IMR-90 (cell line): Measurements from ENCODE around the gene GRID1. TPM values are rescaled to one million over a fixed set of nuclear protein-coding genes. Genes with fewer than 3 reads are reported as not detected.

ENCODE experiments used
- ATAC-seq: fragments of 200-7000 bp; cut with Tn5 transposase; 2 replicates; pipeline ENCODE4 v1.9.1; 2020; ENCODE audit warnings: low read depth, mild to moderate bottlenecking, moderate library complexity
- BruUV-seq: library from RNA; stranded (reverse); fragments of 400-500 nt; replicated peaks from 2 replicates; lab custom pipeline; 2021; lab: Mats Ljungman, UMichigan
- CTCF ChIA-PET: fragments of 300-600 bp; formaldehyde crosslinking; extraction: SDS; loops from one replicate; lab custom pipeline; 2021; ENCODE audit warnings: antibody characterized with exemption; lab: Yijun Ruan, JAX
- POLR2A ChIA-PET: fragments of 300-600 bp; sonication (Branson Sonifier 250); formaldehyde crosslinking; loops from one replicate; lab custom pipeline; 2022; ENCODE audit warnings: antibody characterized with exemption; ENCODE audit not compliant: unreplicated experiment; lab: Charles Lee
- DNase-seq: peaks from one replicate; pipeline ENCODE4 v3.0.0; 2013
- H2AFZ ChIP-seq: replicated peaks from 2 replicates; pipeline ENCODE3; 2013; ENCODE audit warnings: low read length, mild to moderate bottlenecking; ENCODE audit not compliant: poor library complexity
- H2AK5ac ChIP-seq: 2 replicates; pipeline ENCODE4 v1.6.1; 2013; ENCODE audit warnings: low read depth, low read length, inconsistent platforms
- H2AK9ac ChIP-seq: replicated peaks from 2 replicates; pipeline ENCODE3; 2013; ENCODE audit warnings: mild to moderate bottlenecking, low read depth, low read length, moderate library complexity; ENCODE audit not compliant: poor library complexity
- H2BK120ac ChIP-seq: 2 replicates; pipeline ENCODE4 v1.6.1; 2013; ENCODE audit warnings: low read depth, low read length, inconsistent platforms
- H2BK15ac ChIP-seq: 3 replicates; pipeline ENCODE4 v1.6.1; 2013; ENCODE audit warnings: low read depth, low read length, inconsistent platforms
- H2BK20ac ChIP-seq: 2 replicates; pipeline ENCODE4 v1.6.1; 2013; ENCODE audit warnings: low read depth, mild to moderate bottlenecking, inconsistent platforms, low read length, moderate library complexity
- H2BK5ac ChIP-seq: 2 replicates; pipeline ENCODE4 v1.6.1; 2013; ENCODE audit warnings: mild to moderate bottlenecking, low read depth, low read length, inconsistent platforms; ENCODE audit not compliant: poor library complexity, severe bottlenecking
- H3K14ac ChIP-seq: replicated peaks from 2 replicates; pipeline ENCODE4 v1.6.1; 2013; ENCODE audit warnings: low read depth, low read length, inconsistent platforms
- H3K18ac ChIP-seq: 2 replicates; pipeline ENCODE4 v1.6.1; 2013; ENCODE audit warnings: low read depth, low read length, control low read depth
- H3K23ac ChIP-seq: 2 replicates; pipeline ENCODE4 v1.6.1; 2013; ENCODE audit warnings: low read depth, low read length, inconsistent platforms
- H3K27ac ChIP-seq: 2 replicates; pipeline ENCODE4 v1.5.1; 2013; ENCODE audit warnings: mild to moderate bottlenecking, control low read depth, low read length; ENCODE audit not compliant: insufficient read depth
- H3K27me3 ChIP-seq: 2 replicates; pipeline ENCODE4 v1.6.1; 2013; ENCODE audit warnings: low read length; ENCODE audit not compliant: control insufficient read depth, insufficient read depth
- H3K36me3 ChIP-seq: 2 replicates; pipeline ENCODE4 v1.6.1; 2013; ENCODE audit warnings: low read length, mixed read lengths; ENCODE audit not compliant: control insufficient read depth, insufficient read depth
- H3K4ac ChIP-seq: 2 replicates; pipeline ENCODE4 v1.6.1; 2013; ENCODE audit warnings: low read depth, low read length, inconsistent platforms
- H3K4me1 ChIP-seq: 2 replicates; pipeline ENCODE4 v1.6.1; 2013; ENCODE audit warnings: low read length, mixed read lengths; ENCODE audit not compliant: control insufficient read depth, insufficient read depth
- H3K4me2 ChIP-seq: 2 replicates; pipeline ENCODE4 v1.6.1; 2013; ENCODE audit warnings: low read depth, mild to moderate bottlenecking, control low read depth, low read length, moderate library complexity
- H3K4me3 ChIP-seq: 2 replicates; pipeline ENCODE4 v1.5.1; 2013; ENCODE audit warnings: low read depth, mild to moderate bottlenecking, control low read depth, low read length, moderate library complexity; ENCODE audit not compliant: insufficient read depth
- H3K56ac ChIP-seq: 2 replicates; pipeline ENCODE4 v1.6.1; 2013; ENCODE audit warnings: low read length, inconsistent platforms; ENCODE audit not compliant: insufficient read depth; ENCODE audit errors: extremely low read depth
- H3K79me1 ChIP-seq, 2 experiments: 2 replicates each; pipeline ENCODE4 v1.6.1; 2013; ENCODE audit warnings: low read length in 2 of 2, inconsistent platforms in 1 of 2, low read depth in 1 of 2
- H3K9ac ChIP-seq: 2 replicates; pipeline ENCODE4 v1.6.1; 2013; ENCODE audit warnings: low read depth, low read length, control low read depth
- H3K9me1 ChIP-seq: 2 replicates; pipeline ENCODE4 v1.6.1; 2013; ENCODE audit warnings: low read length, inconsistent platforms; ENCODE audit not compliant: insufficient read depth
- H3K9me3 ChIP-seq: 2 replicates; pipeline ENCODE4 v1.6.1; 2013; ENCODE audit warnings: low read length; ENCODE audit not compliant: control insufficient read depth, insufficient read depth
- H4K20me1 ChIP-seq: 2 replicates; pipeline ENCODE4 v1.6.1; 2013; ENCODE audit warnings: low read length, inconsistent platforms; ENCODE audit not compliant: insufficient read depth
- H4K5ac ChIP-seq: 2 replicates; pipeline ENCODE4 v1.6.1; 2013; ENCODE audit warnings: mild to moderate bottlenecking, low read depth, low read length, control low read depth
- H4K8ac ChIP-seq, 2 experiments: 2 replicates each; pipeline ENCODE4 v1.6.1; 2013; ENCODE audit warnings: low read depth in 2 of 2, low read length in 2 of 2, control low read depth in 1 of 2, inconsistent platforms in 1 of 2
- H4K91ac ChIP-seq: 2 replicates; pipeline ENCODE4 v1.6.1; 2013; ENCODE audit warnings: low read depth, low read length, inconsistent platforms; ENCODE audit not compliant: insufficient read depth
- MAZ ChIP-seq: IDR thresholded peaks from 2 replicates; pipeline ENCODE4 v1.6.1; 2012; ENCODE audit warnings: low read depth, mild to moderate bottlenecking, low read length, improper control_type of control experiment, moderate library complexity, borderline replicate concordance
- POLR2A ChIP-seq: IDR thresholded peaks from 2 replicates; pipeline ENCODE4 v1.6.1; 2012; ENCODE audit warnings: mild to moderate bottlenecking, low read depth, low read length
- RFX5 ChIP-seq: IDR thresholded peaks from 2 replicates; pipeline ENCODE4 v1.8.0; 2012; ENCODE audit warnings: low read depth, mild to moderate bottlenecking, low read length, moderate library complexity
- USF2 ChIP-seq: fragments of 150-350 bp; IDR thresholded peaks from 2 replicates; pipeline ENCODE4 v1.6.1; 2017; ENCODE audit warnings: mild to moderate bottlenecking, antibody characterized with exemption, low read length, low read depth
- WGBS, 2 experiments: methylation state at CpG; one replicate each; pipeline versions ENCODE4 v1.1.5 to v1.1.7; 2013; ENCODE audit warnings: missing lambda C conversion rate in 2 of 2; ENCODE audit not compliant: insufficient read length in 1 of 2; ENCODE audit errors: extremely low coverage in 2 of 2; 5-methylcytosine and 5-hydroxymethylcytosine counted together
- dilution Hi-C: fragments of 300-500 bp; cut with HindIII; formaldehyde crosslinking; loops from one replicate; pipeline ENCODE4 v1.14.3; 2018; ENCODE audit warnings: low sequenced_read_pairs; ENCODE audit not compliant: unreplicated experiment
- in situ Hi-C: fragments of 300-500 bp; cut with MboI; formaldehyde crosslinking; loops from 3 replicates; pipeline ENCODE4 v1.14.3; 2019; ENCODE audit warnings: low sequenced_read_pairs, inconsistent platforms, mixed read lengths
- intact Hi-C: fragments of 100-400 bp; cut with micrococcal nuclease; formaldehyde crosslinking; loops from 2 replicates; pipeline ENCODE4 v1.10.0; 2022
- polyA plus RNA-seq, 3 experiments: library from polyadenylated mRNA; depleted of rRNA; stranded (reverse); fragments of >200 nt; gene quantifications; 2 replicates each; pipeline ENCODE4 v1.2.3, GENCODE V29; 2012; ENCODE audit warnings: low replicate concordance in 1 of 3
- total RNA-seq: library from RNA; depleted of rRNA; stranded (reverse); fragments of >200 nt; gene quantifications from 2 replicates; pipeline ENCODE4 v1.2.3, GENCODE V29; 2012

Gene GRID1
- total and polyA plus RNA-seq, 2 of the 4 experiments (the other 2 are of a cell fraction) = not detected

GRCh38 chr10:86205306-86206239 is 161.0 kb downstream of the GRID1 start:
- no peak overlapping the region for H2BK15ac ChIP-seq
- no peaks in the 10 kb centered on the region for H3K9me1 ChIP-seq
- no peak overlapping the region for H3K23ac ChIP-seq
- H3K18ac ChIP-seq = no peak overlapping the region
- 60% methylated on average over 1 of the region's 7 CpGs; no CpG with 5 or more reads in 1 of the 2 experiments for WGBS, 2 experiments
- BruUV-seq = no TSS peak
- H4K20me1 ChIP-seq = no peaks in the 10 kb centered on the region
- no peaks in the 10 kb centered on the region for H3K4me1 ChIP-seq
- H2BK120ac ChIP-seq = no peak overlapping the region
- intact Hi-C loops = no loop called here
- no peaks in the 10 kb centered on the region for H3K79me1 ChIP-seq
- H3K56ac ChIP-seq = no peak overlapping the region
- H4K91ac ChIP-seq = no peak overlapping the region
- no peak overlapping the region for H2AFZ ChIP-seq
- H4K5ac ChIP-seq = no peak overlapping the region
- H3K27ac ChIP-seq = no peak overlapping the region
- no peak overlapping the region for H2BK5ac ChIP-seq
- H3K4me2 ChIP-seq = no peak overlapping the region
- no peak for DNase-seq
- H3K9ac ChIP-seq = no peak overlapping the region
- POLR2A ChIA-PET = no interaction called here
- no peak overlapping the region for H2BK20ac ChIP-seq
- H4K8ac ChIP-seq = no peak overlapping the region
- dilution Hi-C loops = no loop called here
- H3K27me3 ChIP-seq = no peaks in the 10 kb centered on the region
- H3K4ac ChIP-seq = no peak overlapping the region
- ATAC-seq = no peak
- in situ Hi-C loops = no loop called here
- no peak overlapping the region for H3K14ac ChIP-seq
- H2AK9ac ChIP-seq = no peak overlapping the region
- H3K36me3 ChIP-seq = no peaks in the 10 kb centered on the region
- no peak overlapping the region for H3K4me3 ChIP-seq
- CTCF ChIA-PET = no interaction called here
- H3K9me3 ChIP-seq = no peaks in the 10 kb centered on the region
- no peak for TF ChIP-seq RFX5
- no peak for TF ChIP-seq POLR2A
- TF ChIP-seq USF2 = no peak
- TF ChIP-seq MAZ = no peak
- no peak overlapping the region for H2AK5ac ChIP-seq
